Limb (tissue), 2 donors: Measurements from ENCODE around the gene MAPK10.
"Not testable (repeated sequence)": the region's sequence is repeated elsewhere in the genome, so short reads cannot be mapped to it uniquely, and the experiment has no call there.

Source experiments
- DNase-seq, 2 donors: peaks; one replicate each; pipeline ENCODE4 v3.0.0-alpha.2; 2016; ENCODE audit errors: extremely low spot score in 2 of 2

The MAPK10 gene

DNA sequence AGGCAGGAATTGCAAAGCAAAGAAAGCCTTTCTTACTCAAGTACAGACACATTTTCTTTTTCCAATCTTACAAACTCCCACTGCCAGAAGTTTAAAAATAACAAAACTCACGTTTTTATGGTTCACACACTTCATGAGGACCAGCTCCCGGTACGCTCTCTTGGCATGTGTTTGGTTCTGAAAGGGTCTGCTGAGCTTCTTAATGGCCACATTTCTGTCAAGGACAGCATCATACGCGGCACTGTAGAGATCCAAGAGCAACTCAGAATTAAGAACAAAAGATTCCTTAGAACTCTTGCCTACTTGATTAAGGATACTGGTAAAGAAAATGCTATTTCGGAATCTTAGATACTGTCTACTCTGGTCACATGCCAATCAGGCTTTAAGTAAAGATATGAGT is 252.7 kb downstream of the MAPK10 start:
- DNase-seq: no peak

DNA sequence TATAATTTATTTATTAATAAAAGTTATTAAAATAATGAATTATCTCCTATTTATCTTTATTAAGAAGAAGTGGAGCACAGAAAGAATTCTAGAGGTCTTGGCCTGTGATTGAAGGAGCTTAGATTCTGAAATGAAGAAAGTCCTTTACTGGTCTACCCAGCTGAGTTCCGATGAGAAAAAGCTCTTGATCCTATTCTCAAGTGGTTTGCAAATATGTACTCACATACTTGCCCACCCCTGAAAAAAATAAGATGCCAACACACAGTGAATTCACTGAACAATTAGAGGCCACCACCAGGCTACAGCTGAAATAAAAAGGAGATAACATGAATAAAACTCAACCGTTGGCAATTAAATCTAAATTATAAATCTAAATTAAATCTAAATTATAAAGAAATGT is 253.4 kb downstream of the MAPK10 start:
- no peak for DNase-seq

DNA sequence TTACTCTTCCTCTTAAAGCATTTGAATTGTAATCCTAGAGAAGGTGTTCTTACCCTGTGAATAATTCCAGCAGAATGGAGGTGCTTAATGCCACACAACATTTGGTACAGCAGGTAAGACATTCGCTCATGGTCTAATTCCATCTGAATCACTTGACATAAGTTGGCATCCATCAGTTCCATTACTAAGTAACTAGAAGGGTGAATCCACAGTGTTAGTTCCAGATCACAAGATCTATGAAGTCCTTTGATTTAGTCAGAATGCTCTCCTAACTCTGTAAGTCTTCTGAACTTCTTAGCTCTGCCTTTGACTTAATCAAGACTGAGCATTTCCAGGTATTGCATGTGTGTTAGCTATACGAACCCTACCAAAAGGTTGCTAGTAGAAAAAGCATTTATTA is 258.0 kb downstream of the MAPK10 start:
- DNase-seq: no peak

DNA sequence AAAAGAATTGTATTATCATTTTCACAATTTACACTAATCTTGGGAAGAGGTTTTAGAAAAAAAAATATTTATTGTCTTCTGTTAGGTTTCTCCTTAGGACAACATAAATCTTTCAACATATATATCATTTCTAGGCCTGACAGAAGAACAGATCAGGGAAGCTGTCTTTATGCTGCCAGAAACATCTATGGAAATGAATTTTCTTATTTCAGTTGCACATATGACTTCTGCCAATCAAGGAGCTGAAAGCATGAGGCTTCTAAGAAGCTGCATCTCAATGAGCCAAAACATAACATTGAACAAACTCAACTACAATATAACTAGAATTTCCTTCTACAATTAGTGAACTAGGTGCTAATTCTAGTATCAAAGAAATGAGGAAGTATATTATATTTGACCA is 258.4 kb downstream of the MAPK10 start:
- DNase-seq: no peak

DNA sequence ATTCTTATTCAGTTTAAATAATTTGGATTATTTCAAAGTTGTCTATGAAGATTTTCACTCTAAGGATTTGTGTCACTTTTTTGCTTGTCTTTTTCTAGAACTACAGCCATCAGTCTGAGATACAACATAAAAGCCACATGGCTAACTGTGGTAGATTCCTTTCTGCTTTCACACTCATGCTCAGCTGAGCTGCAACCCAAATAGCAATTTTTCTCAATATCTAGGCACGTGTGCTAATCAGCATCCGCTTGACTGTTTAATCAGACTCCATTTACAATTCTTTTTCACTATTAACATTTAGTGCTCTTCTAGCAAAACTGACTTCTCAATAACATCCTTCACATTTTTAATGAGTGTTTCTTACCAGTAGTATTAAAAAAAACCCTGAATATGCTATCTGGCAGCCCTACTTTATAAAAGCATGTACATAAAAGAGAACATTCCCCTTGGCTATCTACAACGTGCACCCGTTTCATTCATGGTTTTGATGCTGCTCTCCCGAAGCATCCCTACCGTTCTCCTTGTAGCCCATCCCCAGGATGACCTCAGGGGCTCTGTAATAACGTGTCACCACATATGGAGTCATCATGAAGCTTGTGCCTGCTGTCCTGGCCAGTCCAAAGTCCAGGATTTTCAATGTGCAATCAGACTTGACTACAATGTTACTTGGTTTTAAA is 259.2 kb downstream of the MAPK10 start:
- DNase-seq: no peak

DNA sequence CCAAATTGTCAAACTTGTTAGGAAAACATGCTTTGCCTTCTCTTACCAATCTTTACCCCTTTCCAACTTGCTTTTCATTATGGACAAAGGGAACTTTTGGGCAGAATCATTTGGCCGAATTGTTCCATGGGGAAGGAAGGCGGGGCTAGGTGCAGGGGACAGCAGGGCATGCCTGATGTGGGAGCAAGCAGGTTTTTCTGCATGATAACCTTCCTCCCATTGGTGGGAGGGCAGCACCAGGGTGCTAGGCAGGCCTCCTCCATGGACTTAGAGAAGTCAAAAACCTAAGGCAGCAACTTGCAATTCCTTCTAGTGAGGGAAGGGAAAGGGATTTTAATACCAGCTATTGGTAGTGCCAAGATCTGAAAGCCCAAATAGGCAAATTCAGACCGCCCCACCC is 260.5 kb downstream of the MAPK10 start:
- no peak for DNase-seq

DNA sequence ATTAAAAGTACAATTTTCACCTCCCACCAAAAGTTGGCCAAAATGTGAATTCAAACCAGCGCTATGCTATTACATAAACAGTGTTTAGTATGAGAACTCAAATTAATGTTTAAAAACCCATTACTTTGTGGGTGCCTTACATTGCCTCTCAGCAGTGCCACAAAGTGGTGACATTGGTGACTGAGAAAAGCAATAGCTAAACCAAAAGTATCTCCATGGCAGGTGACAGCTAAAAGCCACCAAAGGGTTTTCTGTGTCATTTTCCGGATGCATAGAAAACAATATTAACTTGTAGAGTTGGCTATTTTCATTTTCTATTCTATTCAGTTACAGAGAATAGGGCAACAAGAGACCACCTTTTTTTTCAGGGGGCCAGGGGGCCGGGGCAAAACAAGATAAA is 261.2 kb downstream of the MAPK10 start:
- DNase-seq: no peak

DNA sequence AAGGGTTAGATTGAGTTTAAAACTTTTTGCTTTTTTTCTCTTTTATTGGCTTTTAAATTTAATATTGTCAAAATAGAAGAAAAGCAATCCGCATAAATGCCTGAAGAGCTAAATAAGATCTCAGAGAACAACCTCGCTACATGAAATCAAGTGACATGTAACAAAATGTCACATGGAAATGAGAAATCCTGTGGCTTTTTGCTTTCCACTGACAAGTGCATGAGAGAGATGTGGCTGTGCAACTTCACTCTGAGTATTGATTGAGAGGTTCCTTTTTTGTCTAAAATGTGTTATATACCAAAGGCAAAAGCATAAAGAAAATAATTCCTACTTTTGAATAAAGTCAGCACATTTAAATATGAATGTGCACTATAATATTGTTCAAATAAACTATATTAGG is 263.5 kb downstream of the MAPK10 start:
- DNase-seq: no peak

DNA sequence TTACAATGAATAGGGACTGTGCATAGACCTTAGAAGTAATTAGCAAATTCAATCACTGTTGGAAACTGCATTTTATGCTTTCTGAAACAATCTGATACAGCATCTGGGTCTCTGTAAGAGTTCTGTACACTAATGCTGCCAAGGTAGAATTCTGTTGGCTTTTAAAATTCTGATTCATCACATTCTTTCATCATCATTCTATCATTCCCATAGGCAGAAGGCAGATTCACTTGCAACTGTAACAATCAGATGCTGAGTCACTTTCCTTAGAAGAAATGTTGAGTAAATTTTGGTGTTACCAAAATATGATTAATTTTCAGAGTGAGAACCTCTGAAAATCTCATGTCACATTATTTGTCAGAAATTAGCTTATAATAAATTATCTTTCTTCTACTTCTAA is 267.2 kb downstream of the MAPK10 start:
- DNase-seq: no peak

DNA sequence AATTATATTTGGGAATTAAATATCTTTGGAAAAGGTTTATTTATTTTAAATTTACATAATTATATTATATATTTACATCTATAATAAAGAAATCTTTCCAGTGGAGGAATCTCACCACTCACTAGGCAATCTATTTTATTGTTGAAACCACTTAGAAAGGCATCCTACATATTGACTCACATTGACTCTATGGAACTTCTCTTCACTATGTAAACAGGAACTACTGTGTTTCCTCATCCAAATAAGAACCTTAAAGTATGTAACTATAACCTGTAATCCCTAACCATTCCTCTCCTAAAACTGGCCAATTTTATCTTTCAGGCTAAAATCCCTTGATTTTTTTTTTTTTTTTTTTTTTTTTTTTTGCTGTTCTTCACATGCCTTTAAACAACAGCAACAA is 268.7 kb downstream of the MAPK10 start:
- no peak for DNase-seq

DNA sequence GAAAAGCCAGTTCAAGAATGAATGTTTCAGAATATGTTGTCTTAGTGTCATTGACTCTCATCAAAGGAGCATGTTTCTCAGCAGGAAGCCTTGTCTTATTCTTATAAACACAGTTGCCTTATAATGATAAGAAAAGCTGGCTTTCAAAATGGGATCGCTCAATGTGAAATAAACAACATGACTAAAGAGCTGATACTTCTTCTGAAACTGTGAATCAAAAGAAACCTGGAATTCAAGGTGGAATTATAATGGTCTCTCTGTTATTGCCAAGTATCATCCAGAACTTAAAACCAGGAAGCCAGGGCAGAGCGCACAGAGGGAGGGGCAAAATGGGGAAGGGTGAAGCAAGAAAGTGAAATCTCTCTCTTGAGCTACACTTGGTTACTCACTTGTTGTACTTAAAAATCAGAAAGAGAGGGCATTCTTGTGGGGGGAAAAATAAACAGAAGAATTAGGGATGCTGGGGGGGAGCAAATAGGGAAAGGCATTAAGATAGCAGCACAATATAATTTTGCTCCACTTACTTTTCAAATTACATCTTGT is 270.0 kb downstream of the MAPK10 start:
- no peak for DNase-seq

DNA sequence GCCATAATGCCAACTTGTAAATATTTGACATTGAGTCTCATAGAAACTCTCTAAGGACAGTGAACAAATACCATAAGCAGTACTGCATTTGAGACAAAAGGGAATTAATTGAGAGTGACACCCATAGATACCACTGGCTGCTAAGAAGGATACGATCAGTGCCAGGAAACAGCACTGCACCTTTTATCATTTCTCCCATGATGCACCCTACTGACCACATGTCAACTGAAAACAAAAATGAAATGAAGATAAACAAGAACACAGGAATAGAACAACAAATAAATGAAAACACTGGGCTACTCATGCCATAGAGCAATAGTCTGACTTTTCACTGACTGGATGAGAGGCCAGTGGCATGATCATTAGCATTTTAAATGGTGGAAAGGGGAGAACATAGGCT is 270.8 kb downstream of the MAPK10 start:
- no peak for DNase-seq

DNA sequence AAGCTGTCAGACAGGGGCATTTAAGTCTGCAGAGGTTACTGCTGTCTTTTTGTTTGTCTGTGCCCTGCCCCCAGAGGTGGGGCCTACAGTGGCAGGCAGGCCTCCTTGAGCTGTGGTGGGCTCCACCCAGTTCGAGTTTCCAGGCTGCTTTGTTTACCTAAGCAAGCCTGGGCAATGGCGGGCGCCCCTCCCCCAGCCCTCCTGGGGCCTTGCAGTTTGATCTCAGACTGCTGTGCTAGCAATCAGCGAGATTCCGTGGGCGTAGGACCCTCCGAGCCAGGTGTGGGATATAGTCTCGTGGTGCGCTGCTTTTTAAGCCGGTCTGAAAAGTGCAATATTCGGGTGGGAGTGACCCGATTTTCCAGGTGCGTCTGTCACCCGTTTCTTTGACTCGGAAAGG is 284.1 kb downstream of the MAPK10 start:
- DNase-seq: not testable (repeated sequence)

DNA sequence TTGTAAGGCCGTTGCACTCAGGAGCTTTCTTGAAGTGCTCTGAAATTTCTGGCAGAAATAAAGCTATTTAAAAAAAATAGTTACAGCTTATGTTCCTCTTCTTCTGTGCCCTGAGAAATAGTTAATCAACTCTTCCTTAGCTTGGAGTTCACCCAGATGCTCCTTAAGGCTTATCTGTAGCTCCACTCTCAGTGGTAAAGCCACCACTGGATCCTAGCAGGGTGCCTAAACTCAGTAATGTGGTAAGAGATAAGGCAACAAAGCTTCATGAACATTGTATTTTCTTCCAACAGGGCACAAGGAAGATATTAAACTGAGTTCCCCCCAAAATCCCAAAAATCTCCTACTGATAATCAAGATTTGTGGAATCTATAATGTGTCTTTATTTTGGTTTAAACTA is 299.5 kb downstream of the MAPK10 start:
- DNase-seq: no peak

DNA sequence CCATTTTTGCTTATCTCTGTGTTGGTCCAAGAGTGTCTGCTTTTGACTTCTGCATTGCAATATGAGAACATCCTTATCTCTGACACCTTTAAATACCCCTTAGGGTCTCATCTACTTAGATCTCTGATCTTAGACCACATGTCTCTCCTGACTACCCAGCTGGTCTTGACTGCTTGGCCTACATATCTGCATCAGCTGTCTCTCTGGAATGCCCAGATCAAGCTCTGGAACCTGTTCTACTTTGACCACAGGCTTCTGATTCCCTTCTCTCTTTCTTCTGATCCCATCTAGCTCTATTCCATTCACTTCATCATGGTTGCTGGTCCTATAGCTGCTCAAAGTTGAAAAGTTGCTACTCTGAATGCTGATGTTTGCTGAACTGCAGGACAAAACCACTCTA is 301.2 kb downstream of the MAPK10 start:
- DNase-seq: no peak

DNA sequence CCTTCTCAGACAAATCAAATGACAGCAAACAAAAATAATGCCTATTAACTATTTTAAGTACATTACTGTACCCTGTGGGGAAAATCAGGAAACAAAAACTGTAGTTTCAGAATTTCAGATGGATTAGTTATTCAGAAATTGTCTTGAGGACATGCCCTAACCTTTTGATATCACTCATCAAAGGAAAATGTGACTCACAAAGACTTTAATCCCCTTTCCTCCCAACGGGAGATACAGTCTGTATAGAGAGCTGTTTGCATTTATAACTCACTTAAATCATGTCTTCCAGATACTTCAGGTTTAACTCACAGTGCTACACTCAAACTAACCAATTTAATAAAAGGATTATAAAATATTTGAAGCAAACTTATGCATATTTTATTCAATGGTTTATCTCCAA is 304.0 kb downstream of the MAPK10 start:
- DNase-seq: no peak

DNA sequence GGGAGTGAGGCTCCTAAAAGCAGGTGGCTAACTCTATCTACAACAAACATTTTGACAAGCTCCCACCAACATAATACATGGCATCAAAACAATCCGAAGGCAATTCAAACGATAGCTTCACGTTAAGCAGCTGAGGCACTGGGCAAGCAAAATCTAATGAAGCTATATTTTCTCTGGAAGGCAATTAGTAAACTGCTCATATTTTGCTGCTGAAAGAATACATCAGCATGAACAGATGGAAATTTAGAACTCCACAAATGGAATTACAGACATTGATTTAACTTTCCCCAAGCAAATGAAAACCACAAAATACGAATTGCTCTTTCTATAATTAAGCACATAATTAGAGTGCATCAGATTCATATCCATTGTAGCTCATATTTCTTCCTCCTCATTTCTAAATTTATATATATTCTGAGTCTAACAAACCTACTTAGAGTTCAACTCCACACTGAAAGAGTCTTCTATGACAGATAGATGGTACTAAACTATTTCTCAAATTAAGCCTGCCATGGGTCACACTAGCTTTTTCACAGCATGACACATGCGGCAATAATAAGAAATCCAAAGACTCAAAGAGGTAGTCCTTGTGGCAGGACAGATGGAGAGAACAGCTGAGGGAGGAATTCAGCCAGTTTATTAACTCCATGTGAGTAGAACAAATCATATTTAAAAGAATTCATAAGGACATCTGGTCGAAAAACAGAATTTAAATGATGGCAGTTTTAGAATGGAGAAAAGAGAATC is 305.4 kb downstream of the MAPK10 start:
- DNase-seq: peak in 1 of 2 donors; percentile 49

DNA sequence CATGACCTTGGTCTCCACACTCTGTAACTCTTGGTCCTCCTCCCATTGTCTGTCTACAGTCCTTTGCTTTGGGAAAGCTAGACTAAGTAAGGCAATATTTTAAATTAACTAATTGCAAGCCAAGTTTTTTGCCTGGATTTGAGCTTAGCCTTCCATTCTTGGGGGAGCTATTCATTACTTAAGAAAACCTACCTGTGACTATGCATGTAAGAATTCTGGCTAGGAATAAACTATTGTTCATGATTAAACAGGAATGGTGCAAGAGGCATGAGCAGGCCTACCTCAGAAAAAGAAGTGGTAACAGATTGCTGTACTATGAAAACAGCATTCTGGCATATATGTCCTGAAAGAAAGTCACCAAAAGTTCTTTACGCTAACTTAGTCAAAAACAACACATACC is 309.4 kb downstream of the MAPK10 start:
- no peak for DNase-seq

DNA sequence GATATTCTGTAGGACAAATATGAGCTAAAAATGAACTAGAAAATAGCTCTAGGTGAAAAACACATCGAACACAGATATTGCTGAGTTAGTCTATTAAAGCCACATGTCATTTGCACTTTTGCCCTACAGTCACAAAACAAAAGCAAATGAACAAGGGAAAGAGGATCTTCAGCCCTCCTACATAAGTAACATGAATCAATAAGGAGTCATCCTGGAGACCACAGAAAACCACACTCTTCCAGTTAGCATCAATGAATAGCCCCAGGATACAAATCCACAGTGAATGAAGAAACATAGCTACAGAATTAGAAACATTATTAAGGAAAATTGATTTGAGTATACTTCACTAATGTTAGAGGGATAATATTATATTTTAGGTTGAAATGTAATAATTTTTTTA is 311.4 kb downstream of the MAPK10 start:
- no peak for DNase-seq

DNA sequence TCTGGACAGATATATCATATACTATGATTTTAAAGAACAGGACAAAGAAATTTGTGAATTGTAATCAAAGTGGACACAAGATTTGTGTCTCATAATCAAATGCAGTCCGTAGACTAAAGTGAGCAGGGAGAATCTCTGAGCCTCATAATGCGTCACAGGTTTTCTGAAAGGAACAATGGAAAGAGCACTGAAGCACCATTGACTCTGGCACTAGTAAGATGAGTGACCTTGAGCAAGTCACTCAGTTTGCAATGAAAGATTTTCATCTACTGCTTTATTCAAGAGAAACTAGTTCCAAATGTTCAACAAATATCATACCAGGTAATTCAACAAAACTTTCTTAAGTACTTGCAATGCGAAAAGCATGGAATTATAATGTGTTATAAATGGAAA is 315.3 kb downstream of the MAPK10 start:
- DNase-seq: no peak

DNA sequence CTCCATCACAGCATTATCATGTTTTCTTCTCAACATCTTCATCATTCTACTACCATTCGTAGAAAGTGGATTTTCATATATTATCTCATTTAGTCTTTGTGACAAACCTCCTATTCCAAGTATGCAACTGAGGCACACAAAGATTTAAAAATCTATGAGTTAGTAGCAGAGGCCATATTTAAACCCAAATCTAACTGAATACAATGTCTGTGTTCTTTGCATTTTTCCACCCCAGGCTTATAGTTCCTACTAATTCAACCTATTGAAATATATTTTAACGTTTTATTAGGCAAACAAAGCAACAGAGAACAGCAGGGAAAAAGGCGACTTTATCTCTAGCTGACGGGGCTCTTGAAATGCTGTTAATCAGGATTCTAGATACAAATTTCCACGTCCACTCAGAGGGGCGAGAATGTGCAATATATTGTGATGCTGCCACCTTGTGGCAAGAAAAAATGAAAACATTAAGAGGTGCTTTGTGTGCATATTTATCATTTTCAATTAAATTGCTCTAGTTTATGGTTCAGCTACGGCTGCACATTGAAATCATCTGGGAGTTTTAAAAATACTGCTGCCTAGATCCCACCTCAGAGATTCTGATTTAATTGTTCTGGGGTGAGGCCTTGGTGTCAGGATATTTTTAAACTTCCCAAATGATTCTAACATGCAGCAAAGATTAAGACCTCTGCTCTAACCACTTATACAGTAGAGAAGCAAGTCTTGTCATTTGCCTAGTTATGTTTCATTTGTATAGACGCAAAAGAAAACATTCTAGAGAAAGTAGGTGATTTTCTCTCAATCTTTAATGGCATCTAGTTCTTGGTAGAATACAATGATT is 315.9 kb downstream of the MAPK10 start:
- DNase-seq: peak in 1 of 2 donors; percentile 72

DNA sequence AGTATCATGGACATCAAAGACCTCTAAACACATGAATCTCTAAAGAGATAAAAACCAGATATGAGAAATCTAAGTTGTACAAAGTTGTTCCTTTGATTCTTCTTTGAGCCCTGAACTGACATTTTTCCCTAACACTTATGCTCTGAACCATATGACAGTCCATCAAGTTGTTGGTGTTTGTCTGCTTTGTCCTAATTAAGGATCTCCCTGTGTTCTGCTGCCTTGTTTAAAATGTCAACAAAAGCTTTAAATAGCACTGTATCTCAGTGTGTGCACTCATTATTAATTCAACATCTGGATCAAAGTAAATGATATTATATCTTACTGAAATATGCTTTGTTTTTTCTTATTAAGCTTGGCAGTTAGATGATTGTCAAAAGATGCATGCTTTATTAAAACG is 321.8 kb downstream of the MAPK10 start:
- DNase-seq: no peak
